GM19351 (cell line): ENCODE results near the gene UBALD2.
"Not testable (repeated sequence)": the region's sequence is repeated elsewhere in the genome, so short reads cannot be mapped to it uniquely, and the experiment has no call there.

Source experiments
- ATAC-seq: cut with Tn5 transposase; IDR thresholded peaks from one replicate; pipeline ENCODE4 v1.9.1; 2021; ENCODE audit warnings: mild to moderate bottlenecking, moderate library complexity; ENCODE audit not compliant: unreplicated experiment

UBALD2 gene

GRCh38 chr17:76275382-76276068 lies 10.4 kb downstream of the UBALD2 start:
- ATAC-seq: no peak

GRCh38 chr17:76276069-76276431 lies 10.9 kb downstream of the UBALD2 start:
- ATAC-seq: no peak

GRCh38 chr17:76276461-76277299 lies 11.5 kb downstream of the UBALD2 start:
- ATAC-seq: no peak

GRCh38 chr17:76277300-76278267 lies 12.4 kb downstream of the UBALD2 start:
- ATAC-seq: no peak

GRCh38 chr17:76278268-76278908 lies 13.2 kb downstream of the UBALD2 start:
- ATAC-seq: no peak

GRCh38 chr17:76278952-76279741 lies 14.0 kb downstream of the UBALD2 start:
- no peak for ATAC-seq

GRCh38 chr17:76279742-76280287 lies 14.7 kb downstream of the UBALD2 start:
- no peak for ATAC-seq

- ATAC-seq: no peak
Measured at GRCh38 chr17:76280650-76281049, 15.5 kb downstream of the UBALD2 start.

GRCh38 chr17:76281573-76282371 lies 16.6 kb downstream of the UBALD2 start:
- no peak for ATAC-seq

- ATAC-seq: no peak
Measured at GRCh38 chr17:76292567-76292966, 27.4 kb downstream of the UBALD2 start.

GRCh38 chr17:76293106-76293505 lies 28.0 kb downstream of the UBALD2 start:
- ATAC-seq: no peak

- ATAC-seq: no peak
Measured at GRCh38 chr17:76296186-76296585, 31.0 kb downstream of the UBALD2 start.

- no peak for ATAC-seq
Measured at GRCh38 chr17:76296889-76297288, 31.7 kb downstream of the UBALD2 start.

- ATAC-seq: no peak
Measured at GRCh38 chr17:76297436-76297835, 32.3 kb downstream of the UBALD2 start.

GRCh38 chr17:76304226-76305134 lies 39.3 kb downstream of the UBALD2 start:
- ATAC-seq: no peak

- not testable (repeated sequence) for ATAC-seq
Measured at GRCh38 chr17:76305135-76305454, 39.9 kb downstream of the UBALD2 start.

- no peak for ATAC-seq
Measured at GRCh38 chr17:76307299-76307965, 42.3 kb downstream of the UBALD2 start.
